Activated CD8-positive, alpha-beta T cell treated with anti-CD3 and anti-CD28 coated beads, Interleukin-2, amount 10 ng/mL, durations not matched to agents 7 days and 5 days (primary cell): ENCODE measurements around the gene LCE7A. TPM values are rescaled to one million over a fixed set of nuclear protein-coding genes. Genes with fewer than 3 reads are reported as not detected.

Experiments used
- ATAC-seq: fragments of 150-1000 bp; cut with Tn5 transposase; one replicate; pipeline ENCODE4 v1.10.0; 2021; ENCODE audit warnings: moderate library complexity
- CTCF ChIA-PET: fragments of 350-600 bp; sonication (Branson Sonifier 250); formaldehyde crosslinking; loops from one replicate; lab custom pipeline; 2021; ENCODE audit warnings: antibody characterized with exemption; lab: Charles Lee
- POLR2A ChIA-PET: fragments of 350-600 bp; sonication (Branson Sonifier 250); formaldehyde crosslinking; loops from one replicate; lab custom pipeline; 2021; ENCODE audit warnings: antibody characterized with exemption; lab: Charles Lee
- DNase-seq: peaks from one replicate; pipeline ENCODE4 v3.0.0-alpha.2; 2020
- H3K27ac Mint-ChIP-seq: one replicate; pipeline ENCODE4 v1.8.0; 2021; ENCODE audit warnings: mild to moderate bottlenecking, mixed read lengths
- H3K27me3 Mint-ChIP-seq: one replicate; pipeline ENCODE4 v1.8.0; 2021; ENCODE audit warnings: low read depth, mixed read lengths
- H3K36me3 Mint-ChIP-seq: one replicate; pipeline ENCODE4 v1.8.0; 2021; ENCODE audit warnings: low read depth, mixed read lengths
- H3K4me1 Mint-ChIP-seq: one replicate; pipeline ENCODE4 v1.8.0; 2021; ENCODE audit warnings: low read depth, mixed read lengths
- H3K4me3 Mint-ChIP-seq: one replicate; pipeline ENCODE4 v1.8.0; 2021; ENCODE audit warnings: mild to moderate bottlenecking, mixed read lengths
- H3K9me3 Mint-ChIP-seq: one replicate; pipeline ENCODE4 v1.8.0; 2022; ENCODE audit warnings: mixed read lengths; ENCODE audit not compliant: insufficient read depth
- total RNA-seq, 2 experiments: library from RNA; stranded (reverse); gene quantifications; one replicate each; pipeline ENCODE4 v1.2.3, GENCODE V29; 2021

LCE7A gene
- total RNA-seq, 2 experiments from 2014 or later, result not detected

DNA sequence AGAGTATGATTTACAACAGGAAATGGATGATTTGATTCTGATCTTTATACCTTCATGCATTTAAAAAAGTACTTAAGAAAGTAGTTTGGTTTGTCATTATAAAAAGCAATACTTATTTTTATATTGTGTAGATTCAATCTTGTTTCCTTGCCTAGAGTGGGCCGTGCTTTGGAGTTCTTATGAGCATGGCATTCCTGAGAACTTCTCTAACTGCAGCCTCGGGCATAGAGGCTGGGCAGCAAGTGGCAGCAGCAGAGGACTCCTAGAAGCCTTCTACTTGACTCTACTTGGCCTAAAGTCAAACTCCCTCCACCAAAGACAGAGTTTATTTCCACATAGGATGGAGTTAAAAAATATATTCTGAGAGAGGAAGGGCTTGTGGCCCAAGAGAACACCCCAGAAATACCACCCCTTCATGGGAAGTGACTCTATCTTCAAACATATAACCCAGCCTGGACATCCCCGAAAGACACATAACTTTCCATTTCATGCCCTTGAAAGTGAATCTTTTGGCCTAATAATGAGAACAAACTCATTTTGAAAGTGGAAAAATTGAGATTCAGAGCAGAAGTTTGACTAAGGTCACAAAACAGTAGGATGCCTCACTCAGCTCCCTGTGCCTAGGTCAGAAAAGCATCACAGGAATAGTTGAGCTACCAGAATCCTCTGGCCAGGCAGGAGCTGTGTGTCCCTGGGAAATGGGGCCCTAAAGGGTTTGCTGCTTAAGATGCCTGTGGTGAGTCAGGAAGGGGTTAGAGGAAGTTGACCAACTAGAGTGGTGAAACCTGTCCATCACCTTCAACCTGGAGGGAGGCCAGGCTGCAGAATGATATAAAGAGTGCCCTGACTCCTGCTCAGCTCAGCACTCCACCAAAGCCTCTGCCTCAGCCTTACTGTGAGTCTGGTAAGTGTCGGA lies 48.1 kb downstream of the LCE7A start, which contains the start of gene IVL:
TSS of gene IVL (plus strand) at position 861 of the 916 bp plus-strand sequence. CDS start 1,252 bp downstream, outside the sequence.
- no peak within 1 kb of the TSS for H3K4me3 Mint-ChIP-seq
- H3K27me3 Mint-ChIP-seq, result peaks cover 3% of the 10 kb centered on the region
- H3K27ac Mint-ChIP-seq, result no peak within 1 kb of the TSS
- no peaks in the 10 kb centered on the region for H3K4me1 Mint-ChIP-seq
- no peaks in the 10 kb centered on the region for H3K36me3 Mint-ChIP-seq
- H3K9me3 Mint-ChIP-seq, result no peaks in the 10 kb centered on the region
- DNase-seq (no peak), ATAC-seq (no peak)
- ChIA-PET CTCF (no interaction called here), POLR2A (no interaction called here)

DNA sequence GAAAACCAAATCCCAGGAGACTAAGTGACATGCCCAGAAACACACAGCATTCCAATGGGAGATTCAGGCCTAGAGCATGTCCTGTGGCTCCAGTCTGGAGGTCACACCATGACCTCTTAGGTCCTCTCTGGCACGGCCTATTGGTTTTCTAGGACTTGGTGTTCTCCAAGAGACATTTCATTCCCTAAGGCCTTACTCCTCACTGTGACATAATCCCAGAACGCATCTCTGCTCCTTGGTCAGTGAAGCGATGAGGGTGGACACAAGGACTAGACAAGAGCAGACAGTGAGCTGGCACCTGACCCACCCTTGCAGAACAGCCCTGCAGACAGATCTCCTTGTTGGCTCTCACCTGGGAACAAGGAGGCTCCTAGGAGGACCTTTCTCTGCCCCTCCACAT lies 49.4 kb downstream of the LCE7A start:
- Mint-ChIP-seq H3K9me3 (no peaks in the 10 kb centered on the region), H3K4me3 (no peak overlapping the region), H3K27me3 (peaks cover 8% of the 10 kb centered on the region), H3K36me3 (no peaks in the 10 kb centered on the region), H3K27ac (no peak overlapping the region), H3K4me1 (no peaks in the 10 kb centered on the region)
- no peak for ATAC-seq
- CTCF ChIA-PET, result no interaction called here
- no peak for DNase-seq
- POLR2A ChIA-PET, result no interaction called here

Other genes with a start within 250 kb of the LCE7A start
- not detected for gene LCE3B, start 246.2 kb upstream of the LCE7A start, total RNA-seq
- gene LCE3A, start 236.9 kb upstream of the LCE7A start, total RNA-seq, result not detected
- gene LCE2D, start 196.6 kb upstream of the LCE7A start, total RNA-seq, result not detected
- not detected for gene LCE2C, start 184.7 kb upstream of the LCE7A start, total RNA-seq
- gene LCE2B, start 173.9 kb upstream of the LCE7A start, total RNA-seq, result not detected
- not detected for gene LCE2A, start 161.7 kb upstream of the LCE7A start, total RNA-seq
- not detected for gene LCE4A, start 151.8 kb upstream of the LCE7A start, total RNA-seq
- gene KPRP, start 102.0 kb upstream of the LCE7A start, total RNA-seq, result not detected
- gene LCE1F, start 84.9 kb upstream of the LCE7A start, total RNA-seq, result not detected
- gene LCE1E, start 73.7 kb upstream of the LCE7A start, total RNA-seq, result not detected
- not detected for gene LCE1D, start 63.3 kb upstream of the LCE7A start, total RNA-seq
- gene LCE1C, start 53.3 kb upstream of the LCE7A start, total RNA-seq, result not detected
- gene LCE1B, start 48.0 kb upstream of the LCE7A start, total RNA-seq, result not detected
- not detected for gene LCE1A, start 32.5 kb upstream of the LCE7A start, total RNA-seq
- gene LCE6A, start 17.1 kb upstream of the LCE7A start, total RNA-seq, result not detected
- gene SMCP, start 18.3 kb downstream of the LCE7A start, total RNA-seq, result not detected
- gene IVL, start 48.5 kb downstream of the LCE7A start, total RNA-seq, result not detected
- gene SPRR5, start 87.2 kb downstream of the LCE7A start, total RNA-seq, result not detected
- gene SPRR4, start 110.7 kb downstream of the LCE7A start, total RNA-seq, result not detected
- not detected for gene SPRR1A, start 124.1 kb downstream of the LCE7A start, total RNA-seq
- not detected for gene SPRR3, start 141.8 kb downstream of the LCE7A start, total RNA-seq
- gene SPRR1B, start 171.2 kb downstream of the LCE7A start, total RNA-seq, result not detected
- gene SPRR2D, start 181.1 kb downstream of the LCE7A start, total RNA-seq, result not detected
- gene SPRR2A, start 197.5 kb downstream of the LCE7A start, total RNA-seq, result not detected
- gene SPRR2B, start 211.6 kb downstream of the LCE7A start, total RNA-seq, result not detected
- gene SPRR2E, start 234.5 kb downstream of the LCE7A start, total RNA-seq, result not detected